ENCODE data around the gene CPOX. TPM values are rescaled to one million over a fixed set of nuclear protein-coding genes. Genes with fewer than 3 reads are reported as not detected.
A peak's percentile ranks its signal among the peaks of the same experiment; 100 is the strongest.

CPOX gene
- total and polyA plus RNA-seq, 4 donors, result 9.8 to 22.2 (median 13.2) TPM

GRCh38 chr3:98608029-98608428 is 14.6 kb upstream of the CPOX start:
- WGBS, 2 donors, result 52 to 63% methylated on average over 2 of the region's 2 CpGs
- H3K4me1 ChIP-seq (ENCODE audit: control insufficient read depth in 5 of 5, insufficient read depth in 5 of 5, low read length in 5 of 5), result no peaks in the 10 kb centered on the region
- H3K27me3 ChIP-seq (ENCODE audit: control insufficient read depth in 3 of 3, insufficient read depth in 3 of 3, low read length in 2 of 3), result no peaks in the 10 kb centered on the region
- H3K27ac ChIP-seq (ENCODE audit: low read depth in 1 of 2, low read length in 1 of 2), result no peak overlapping the region
- H3K9ac ChIP-seq (ENCODE audit: insufficient read depth in 1 of 2, low read length in 2 of 2), result no peak overlapping the region
- no peak for TF ChIP-seq CTCF (IDR thresholded peaks at IDR 0.05; ENCODE audit: control extremely low read depth, extremely low read depth)
- H3K4me3 ChIP-seq, result no peak overlapping the region
- DNase-seq (no peak), ATAC-seq (ENCODE audit: insufficient read depth, low FRiP score) (no peak)
- no peaks in the 10 kb centered on the region for H3K9me3 ChIP-seq (ENCODE audit: control insufficient read depth in 4 of 4, insufficient read depth in 3 of 4, low read length in 3 of 4)
- H3K36me3 ChIP-seq (ENCODE audit: control insufficient read depth in 4 of 4, insufficient read depth in 4 of 4, low read length in 4 of 4), result no peaks in the 10 kb centered on the region

- Histone ChIP-seq H3K9me3 (ENCODE audit: control insufficient read depth in 4 of 4, insufficient read depth in 3 of 4, low read length in 3 of 4) (no peaks in the 10 kb centered on the region), H3K4me1 (ENCODE audit: control insufficient read depth in 5 of 5, insufficient read depth in 5 of 5, low read length in 5 of 5) (no peaks in the 10 kb centered on the region), H3K4me3 (no peak overlapping the region), H3K9ac (ENCODE audit: insufficient read depth in 1 of 2, low read length in 2 of 2) (no peak overlapping the region), H3K36me3 (ENCODE audit: control insufficient read depth in 4 of 4, insufficient read depth in 4 of 4, low read length in 4 of 4) (no peaks in the 10 kb centered on the region), H3K27ac (ENCODE audit: low read depth in 1 of 2, low read length in 1 of 2) (no peak overlapping the region), H3K27me3 (ENCODE audit: control insufficient read depth in 3 of 3, insufficient read depth in 3 of 3, low read length in 2 of 3) (no peaks in the 10 kb centered on the region)
- DNase-seq, result no peak
- ATAC-seq (ENCODE audit: insufficient read depth, low FRiP score), result no peak
- TF ChIP-seq CTCF (IDR thresholded peaks at IDR 0.05; ENCODE audit: control extremely low read depth, extremely low read depth), result no peak
Observed at GRCh38 chr3:98603580-98603979, 10.2 kb upstream of the CPOX start.

GRCh38 chr3:98602078-98602678 is 8.8 kb upstream of the CPOX start:
- no peaks in the 10 kb centered on the region for H3K36me3 ChIP-seq (ENCODE audit: control insufficient read depth in 4 of 4, insufficient read depth in 4 of 4, low read length in 4 of 4)
- no peak overlapping the region for H3K4me3 ChIP-seq
- TF ChIP-seq CTCF (IDR thresholded peaks at IDR 0.05; ENCODE audit: control extremely low read depth, extremely low read depth), result peak; percentile 43
- no peak overlapping the region for H3K9ac ChIP-seq (ENCODE audit: insufficient read depth in 1 of 2, low read length in 2 of 2)
- H3K27ac ChIP-seq (ENCODE audit: low read depth in 1 of 2, low read length in 1 of 2), result no peak overlapping the region
- H3K27me3 ChIP-seq (ENCODE audit: control insufficient read depth in 3 of 3, insufficient read depth in 3 of 3, low read length in 2 of 3), result no peaks in the 10 kb centered on the region
- 7 to 9% methylated on average over 4 of the region's 4 CpGs for WGBS, 2 donors
- DNase-seq (peak; percentile 44 to 81 (median 78)), ATAC-seq (ENCODE audit: insufficient read depth, low FRiP score) (peak; percentile 71)
- H3K4me1 ChIP-seq (ENCODE audit: control insufficient read depth in 5 of 5, insufficient read depth in 5 of 5, low read length in 5 of 5), result no peaks in the 10 kb centered on the region
- H3K9me3 ChIP-seq (ENCODE audit: control insufficient read depth in 4 of 4, insufficient read depth in 3 of 4, low read length in 3 of 4), result no peaks in the 10 kb centered on the region

- no peaks in the 10 kb centered on the region for H3K36me3 ChIP-seq (ENCODE audit: control insufficient read depth in 4 of 4, insufficient read depth in 4 of 4, low read length in 4 of 4)
- H3K27ac ChIP-seq (ENCODE audit: low read depth in 1 of 2, low read length in 1 of 2), result no peak overlapping the region
- no peak overlapping the region for H3K4me3 ChIP-seq
- WGBS, 2 donors, result 83 to 89% methylated on average over 2 of the region's 2 CpGs
- no peak overlapping the region for H3K9ac ChIP-seq (ENCODE audit: insufficient read depth in 1 of 2, low read length in 2 of 2)
- no peaks in the 10 kb centered on the region for H3K4me1 ChIP-seq (ENCODE audit: control insufficient read depth in 5 of 5, insufficient read depth in 5 of 5, low read length in 5 of 5)
- H3K27me3 ChIP-seq (ENCODE audit: control insufficient read depth in 3 of 3, insufficient read depth in 3 of 3, low read length in 2 of 3), result no peaks in the 10 kb centered on the region
- TF ChIP-seq CTCF (IDR thresholded peaks at IDR 0.05; ENCODE audit: control extremely low read depth, extremely low read depth), result no peak
- H3K9me3 ChIP-seq (ENCODE audit: control insufficient read depth in 4 of 4, insufficient read depth in 3 of 4, low read length in 3 of 4), result no peaks in the 10 kb centered on the region
- DNase-seq, result no peak
- ATAC-seq (ENCODE audit: insufficient read depth, low FRiP score), result no peak
Observed at GRCh38 chr3:98601180-98601579, 7.8 kb upstream of the CPOX start.

All from lung (tissue), 12 donors.